HepG2 (cell line): ENCODE results near the gene ZNF513. TPM values are rescaled to one million over a fixed set of nuclear protein-coding genes. Genes with fewer than 3 reads are reported as not detected.

Experiments used
- BCL3 ChIP-seq: sonication (generic); formaldehyde crosslinking; IDR thresholded peaks from 2 replicates; pipeline ENCODE4 v1.5.1; 2020; ENCODE audit warnings: mild to moderate bottlenecking, missing genetic modification reagents, moderate library complexity
- BHLHE40 ChIP-seq: IDR thresholded peaks from 2 replicates; pipeline ENCODE4 v1.6.1; 2011; ENCODE audit warnings: low read length, improper control_type of control experiment
- CEBPG ChIP-seq: IDR thresholded peaks from 2 replicates; pipeline ENCODE4 v1.6.1; 2016
- DZIP1 ChIP-seq: sonication (generic); formaldehyde crosslinking; IDR thresholded peaks from 2 replicates; pipeline ENCODE4 v1.5.0; 2020; ENCODE audit warnings: mild to moderate bottlenecking, missing genetic modification reagents
- GABPB1 ChIP-seq: IDR thresholded peaks from 2 replicates; pipeline ENCODE4 v1.6.1; 2016; ENCODE audit warnings: mild to moderate bottlenecking, missing genetic modification reagents, moderate library complexity, missing compliant biosample characterization
- HOXA3 ChIP-seq: sonication (generic); formaldehyde crosslinking; IDR thresholded peaks from 2 replicates; pipeline ENCODE4 v1.5.0; 2020; ENCODE audit warnings: missing genetic modification reagents
- KDM6A ChIP-seq: IDR thresholded peaks from 2 replicates; pipeline ENCODE4 v1.6.1; 2016; ENCODE audit warnings: low read depth
- MBNL3 ChIP-seq: fragments of 250-450 bp; sonication (Bioruptor Pico); conservative IDR thresholded peaks from 2 replicates; pipeline ENCODE4 v1.8.0; 2022; ENCODE audit warnings: mild to moderate bottlenecking, inconsistent platforms
- NBN ChIP-seq: fragments of 450-650 bp; conservative IDR thresholded peaks from 2 replicates; pipeline ENCODE4 v1.6.1; 2017
- NKX3-1 ChIP-seq: sonication (generic); formaldehyde crosslinking; IDR thresholded peaks from 2 replicates; pipeline ENCODE4 v1.5.0; 2020; ENCODE audit warnings: missing genetic modification reagents
- RBAK ChIP-seq: sonication (generic); formaldehyde crosslinking; IDR thresholded peaks from 2 replicates; pipeline ENCODE4 v1.5.1; 2020; ENCODE audit warnings: mild to moderate bottlenecking, missing genetic modification reagents
- SAFB2 ChIP-seq: sonication (generic); formaldehyde crosslinking; IDR thresholded peaks from 2 replicates; pipeline ENCODE4 v1.5.1; 2020; ENCODE audit warnings: missing genetic modification reagents, low read depth, mild to moderate bottlenecking, borderline replicate concordance
- SALL2 ChIP-seq: sonication (generic); formaldehyde crosslinking; IDR thresholded peaks from 2 replicates; pipeline ENCODE4 v1.8.1; 2023; ENCODE audit warnings: mild to moderate bottlenecking, missing genetic modification reagents, inconsistent platforms
- SATB2 ChIP-seq: sonication (generic); formaldehyde crosslinking; IDR thresholded peaks from 2 replicates; pipeline ENCODE4 v1.5.0; 2020; ENCODE audit warnings: missing genetic modification reagents
- THAP8 ChIP-seq: sonication (generic); formaldehyde crosslinking; IDR thresholded peaks from 2 replicates; pipeline ENCODE4 v1.5.1; 2020; ENCODE audit warnings: missing genetic modification reagents, mild to moderate bottlenecking, borderline replicate concordance
- ZNF33A ChIP-seq: sonication (generic); formaldehyde crosslinking; IDR thresholded peaks from 2 replicates; pipeline ENCODE4 v1.5.1; 2020; ENCODE audit warnings: missing genetic modification reagents, mild to moderate bottlenecking, moderate library complexity, borderline replicate concordance
- ZNF33B ChIP-seq: sonication (generic); formaldehyde crosslinking; IDR thresholded peaks from 2 replicates; pipeline ENCODE4 v1.5.1; 2020; ENCODE audit warnings: mild to moderate bottlenecking, missing genetic modification reagents
- ZNF646 ChIP-seq: sonication (generic); formaldehyde crosslinking; IDR thresholded peaks from 2 replicates; pipeline ENCODE4 v1.9.0; 2021; ENCODE audit warnings: mild to moderate bottlenecking, missing genetic modification reagents
- ZNF780A ChIP-seq: sonication (generic); formaldehyde crosslinking; IDR thresholded peaks from 2 replicates; pipeline ENCODE4 v1.8.0; 2022; ENCODE audit warnings: mild to moderate bottlenecking, missing genetic modification reagents, moderate library complexity
- ZNF792 ChIP-seq: IDR thresholded peaks from 2 replicates; pipeline ENCODE4 v1.6.1; 2016
- polyA plus RNA-seq, 8 experiments: library from polyadenylated mRNA; depleted of rRNA in 3 of 8; stranded (reverse) in 7 of 8; unstranded in 1 of 8; fragments of >200 nt; fragmentation: Illumina TruSeq in 4 of 8; extraction: Trizol in 4 of 8; gene quantifications; 2 replicates each; pipeline versions ENCODE4 v1.2.1 to v1.2.3, GENCODE V29; 2011 to 2016; ENCODE audit warnings: low read depth in 4 of 8, missing spikeins in 1 of 8, mixed read lengths in 1 of 8; ENCODE audit not compliant: insufficient read depth in 1 of 8
- total RNA-seq, 5 experiments: library from RNA; depleted of rRNA; stranded (reverse); fragments of >200 nt; fragmentation: Illumina TruSeq; extraction: Trizol; gene quantifications; 2 replicates each; pipeline ENCODE4 v1.2.3, GENCODE V29; 2016; ENCODE audit warnings: low read depth in 1 of 5

ZNF513 gene
- total and polyA plus RNA-seq, 2 of the 13 experiments (the other 11 are each of a cell fraction or from before 2014, with no cell fraction given): 4.9 to 6.3 TPM

- TF ChIP-seq ZNF646 (no peak), KDM6A (CRISPR knock-in tag) (peak; percentile 35; the same call in 1 of the 2 replicates), BHLHE40 (no peak; the same call in 1 of the 2 replicates), GABPB1 (CRISPR knock-in tag) (no peak; the same call in 1 of the 2 replicates), RBAK (CRISPR knock-in tag) (no peak), THAP8 (no peak), NBN (no peak), ZNF33B (CRISPR knock-in tag) (no peak), ZNF792 (CRISPR knock-in tag) (peak; percentile 62; the same call in 1 of the 2 replicates), SAFB2 (CRISPR knock-in tag) (no peak), NKX3-1 (CRISPR knock-in tag) (peak; percentile 78; the same call in 1 of the 2 replicates), SALL2 (CRISPR knock-in tag) (0 out of 2 replicates have a peak, but pooled peaks have one; percentile 60), MBNL3 (no peak), SATB2 (no peak), ZNF33A (CRISPR knock-in tag) (no peak), BCL3 (CRISPR knock-in tag) (no peak), DZIP1 (CRISPR knock-in tag) (no peak), ZNF780A (CRISPR knock-in tag) (no peak), HOXA3 (CRISPR knock-in tag) (peak; percentile 86), CEBPG (CRISPR knock-in tag) (no peak)
Observed at GRCh38 chr2:27428978-27429541, 48.5 kb upstream of the ZNF513 start (continued).
